Measurements from ENCODE around the gene DRAM1.
"Not testable (repeated sequence)": the region's sequence is repeated elsewhere in the genome, so short reads cannot be mapped to it uniquely, and the experiment has no call there.

DRAM1 gene

GRCh38 chr12:101855976-101856375 lies 21.4 kb upstream of the DRAM1 start:
- Histone ChIP-seq H3K4me3 (no peak overlapping the region), H3K9ac (no peak overlapping the region; a peak in 1 of 22 replicates), H4K20me1 (no peaks in the 10 kb centered on the region), H3K27me3 (no peaks in the 10 kb centered on the region), H3K9me3 (replicated peaks in 1 of 11) (peaks cover 0 to 12% (median 0%) of the 10 kb centered on the region in 11 experiments; a peak in 7 of 22 replicates), H3K27ac (peak overlapping the region in 10 of 11 experiments; percentile 1 to 86 (median 51); a peak in 14 of 22 replicates), H3K36me3 (no peaks in the 10 kb centered on the region), H3K4me1 (peaks cover 17 to 100% (median 35%) of the 10 kb centered on the region in 10 experiments; a peak in 19 of 20 replicates), H3K4me2 (peak overlapping the region in 8 of 11 experiments; percentile 33 to 67 (median 50); a peak in 11 of 22 replicates)
- no peak for TF ChIP-seq Cebpa-rat (IDR thresholded peaks at IDR 0.05)

- not testable (repeated sequence) for H3K36me3 ChIP-seq, H4K20me1 ChIP-seq, H3K27me3 ChIP-seq, H3K4me3 ChIP-seq
- peaks cover 0 to 12% (median 0%) of the 10 kb centered on the region in 11 experiments; a peak in 7 of 22 replicates for H3K9me3 ChIP-seq (replicated peaks in 1 of 11)
- peaks cover 17 to 98% (median 33%) of the 10 kb centered on the region in 10 experiments; a peak in 19 of 20 replicates for H3K4me1 ChIP-seq
- peak overlapping the region in 6 of 11 experiments; percentile 8 to 86 (median 69); a peak in 8 of 22 replicates for H3K27ac ChIP-seq
- peak overlapping the region in 9 of 11 experiments; percentile 13 to 81 (median 34); a peak in 12 of 22 replicates for H3K4me2 ChIP-seq
- peak overlapping the region in 3 of 11 experiments; percentile 42 to 63 (median 55); a peak in 2 of 22 replicates for H3K9ac ChIP-seq
These were observed 20.8 kb upstream of the DRAM1 start for GRCh38 chr12:101856614-101857013.

GRCh38 chr12:101857043-101857558 lies 20.3 kb upstream of the DRAM1 start:
- H3K9me3 ChIP-seq (replicated peaks in 1 of 11), result peaks cover 0 to 12% (median 0%) of the 10 kb centered on the region in 11 experiments; a peak in 7 of 22 replicates
- H3K4me1 ChIP-seq, result peaks cover 17 to 98% (median 33%) of the 10 kb centered on the region in 10 experiments; a peak in 19 of 20 replicates
- H3K4me3 ChIP-seq, result no peak overlapping the region
- no peaks in the 10 kb centered on the region for H3K27me3 ChIP-seq
- no peak; a peak in 1 of 22 replicates for TF ChIP-seq Cebpa-rat (IDR thresholded peaks at IDR 0.05)
- peak overlapping the region in 3 of 11 experiments; percentile 42 to 63 (median 55); a peak in 3 of 22 replicates for H3K9ac ChIP-seq
- no peaks in the 10 kb centered on the region for H3K36me3 ChIP-seq
- H4K20me1 ChIP-seq, result no peaks in the 10 kb centered on the region
- H3K4me2 ChIP-seq, result peak overlapping the region in 7 of 11 experiments; percentile 13 to 81 (median 56); a peak in 13 of 22 replicates
- H3K27ac ChIP-seq, result peak overlapping the region in 5 of 11 experiments; percentile 8 to 86 (median 80); a peak in 8 of 22 replicates

GRCh38 chr12:101858361-101858760 lies 19.0 kb upstream of the DRAM1 start:
- Histone ChIP-seq H3K36me3 (no peaks in the 10 kb centered on the region), H3K27me3 (no peaks in the 10 kb centered on the region), H3K4me3 (no peak overlapping the region), H3K4me1 (peaks cover 17 to 98% (median 33%) of the 10 kb centered on the region in 10 experiments; a peak in 19 of 20 replicates), H3K4me2 (peak overlapping the region in 3 of 11 experiments; percentile 66 to 81 (median 67); a peak in 6 of 22 replicates), H3K9ac (no peak overlapping the region), H3K27ac (peak overlapping the region in 3 of 11 experiments; percentile 80 to 86 (median 83); a peak in 6 of 22 replicates), H4K20me1 (no peaks in the 10 kb centered on the region), H3K9me3 (replicated peaks in 1 of 11) (peaks cover 0 to 12% (median 0%) of the 10 kb centered on the region in 11 experiments; a peak in 7 of 22 replicates)
- TF ChIP-seq Cebpa-rat (IDR thresholded peaks at IDR 0.05), result no peak

GRCh38 chr12:101859664-101860607 lies 17.4 kb upstream of the DRAM1 start:
- Histone ChIP-seq H3K27ac (peak overlapping the region in 3 of 11 experiments; percentile 80 to 86 (median 83); a peak in 6 of 22 replicates), H3K4me3 (no peak overlapping the region), H3K9me3 (replicated peaks in 1 of 11) (peaks cover 0 to 20% (median 0%) of the 10 kb centered on the region in 11 experiments; a peak in 7 of 22 replicates), H3K4me1 (peaks cover 9 to 98% (median 26%) of the 10 kb centered on the region in 10 experiments; a peak in 19 of 20 replicates), H3K36me3 (no peaks in the 10 kb centered on the region), H3K9ac (peak overlapping the region in 3 of 11 experiments; percentile 56 to 74 (median 72); a peak in 6 of 22 replicates), H3K27me3 (no peaks in the 10 kb centered on the region), H4K20me1 (no peaks in the 10 kb centered on the region), H3K4me2 (peak overlapping the region in 3 of 11 experiments; percentile 66 to 81 (median 67); a peak in 6 of 22 replicates)
- TF ChIP-seq Cebpa-rat (IDR thresholded peaks at IDR 0.05), result no peak

- H3K4me1 ChIP-seq, result peaks cover 0 to 98% (median 9%) of the 10 kb centered on the region in 10 experiments; a peak in 15 of 20 replicates
- H3K9ac ChIP-seq, H3K36me3 ChIP-seq, H3K4me3 ChIP-seq, H3K27me3 ChIP-seq, H4K20me1 ChIP-seq: not testable (repeated sequence)
- peaks cover 0 to 23% (median 8%) of the 10 kb centered on the region in 11 experiments; a peak in 10 of 22 replicates for H3K9me3 ChIP-seq (replicated peaks in 1 of 11)
- peak overlapping the region in 1 of 11 experiments; percentile 38; a peak in 1 of 22 replicates for H3K27ac ChIP-seq
- peak overlapping the region in 2 of 11 experiments; percentile 55 to 66; a peak in 4 of 22 replicates for H3K4me2 ChIP-seq
These were observed 15.7 kb upstream of the DRAM1 start for GRCh38 chr12:101861688-101862087.

GRCh38 chr12:101862245-101862644 lies 15.1 kb upstream of the DRAM1 start:
- H3K4me3 ChIP-seq, result no peak overlapping the region
- no peaks in the 10 kb centered on the region for H4K20me1 ChIP-seq

GRCh38 chr12:101863981-101864380 lies 13.4 kb upstream of the DRAM1 start:
- TF ChIP-seq Cebpa-rat (IDR thresholded peaks at IDR 0.05), result no peak
- Histone ChIP-seq H3K4me2 (peak overlapping the region in 3 of 11 experiments; percentile 52 to 62 (median 57); a peak in 6 of 22 replicates), H3K9ac (0 out of 22 replicates have a peak overlapping the region, but pooled peaks of 1 of the 11 experiments have one; percentile 34), H4K20me1 (no peaks in the 10 kb centered on the region), H3K36me3 (no peaks in the 10 kb centered on the region), H3K27me3 (no peaks in the 10 kb centered on the region), H3K4me1 (peaks cover 0 to 97% (median 0%) of the 10 kb centered on the region in 10 experiments; a peak in 8 of 20 replicates), H3K4me3 (no peak overlapping the region), H3K27ac (peak overlapping the region in 2 of 11 experiments; percentile 72 to 74; a peak in 3 of 22 replicates), H3K9me3 (replicated peaks in 1 of 11) (peaks cover 5 to 30% (median 14%) of the 10 kb centered on the region in 11 experiments; a peak in 21 of 22 replicates)

More at GRCh38 chr12:101862245-101862644, 15.1 kb upstream of the DRAM1 start:
- Histone ChIP-seq H3K4me2 (peak overlapping the region in 2 of 11 experiments; percentile 31 to 55; a peak in 2 of 22 replicates), H3K4me1 (peaks cover 0 to 98% (median 3%) of the 10 kb centered on the region in 10 experiments; a peak in 11 of 20 replicates), H3K9ac (no peak overlapping the region; a peak in 1 of 22 replicates), H3K27ac (peak overlapping the region in 2 of 11 experiments; percentile 38 to 42; a peak in 3 of 22 replicates), H3K9me3 (replicated peaks in 1 of 11) (peaks cover 0 to 23% (median 8%) of the 10 kb centered on the region in 11 experiments; a peak in 10 of 22 replicates), H3K36me3 (no peaks in the 10 kb centered on the region), H3K27me3 (no peaks in the 10 kb centered on the region)
- no peak for TF ChIP-seq Cebpa-rat (IDR thresholded peaks at IDR 0.05)

All from BLaER1 treated with 17β-estradiol and CSF1 and Interleukin-3, amounts not matched to agents 10 nM and 100 nM (cell line).